Measurements from ENCODE around the gene CCND3.

The CCND3 gene

DNA sequence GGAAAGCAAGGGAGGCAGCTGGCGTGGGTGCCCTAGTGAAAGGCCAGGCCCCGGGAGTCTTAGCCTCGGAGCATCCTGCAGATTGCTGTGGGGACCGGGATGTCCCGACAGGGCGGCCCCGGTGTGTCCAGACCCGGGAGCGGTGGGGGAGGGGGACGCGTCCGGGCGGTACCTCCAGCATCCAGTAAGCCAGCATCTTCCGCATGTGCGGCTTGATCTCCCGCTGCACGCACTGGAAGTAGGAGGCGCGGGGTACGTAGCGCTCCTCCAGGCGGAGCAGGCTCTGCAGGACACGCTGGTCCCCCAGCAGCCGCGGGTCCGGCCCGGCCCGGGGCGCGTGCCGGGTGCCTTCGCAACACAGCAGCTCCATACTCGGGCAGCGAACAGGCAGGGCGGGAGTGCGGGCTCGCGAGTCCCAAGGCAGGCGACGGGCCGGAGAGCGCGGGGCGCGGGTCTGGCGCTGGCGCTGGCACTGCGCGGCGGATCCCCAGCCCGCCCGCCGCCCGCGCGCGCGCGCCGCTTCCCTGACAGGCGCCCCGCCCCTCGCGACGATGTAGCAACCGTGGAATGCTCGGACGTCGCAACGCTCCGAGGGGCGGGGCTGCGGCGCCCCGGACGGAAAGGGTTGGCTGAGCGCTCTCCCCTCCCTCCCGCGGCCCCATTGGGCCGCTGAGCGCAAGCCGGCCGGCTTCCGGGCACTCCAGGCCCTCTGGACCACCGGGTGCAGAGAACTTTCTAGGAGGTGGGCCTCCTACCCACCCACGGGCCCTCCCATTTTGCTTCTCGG lies at the start of gene CCND3:
Gene CCND3, minus strand, starts transcription at position 529 of the 787 bp plus-strand sequence. Its CDS starts 159 bp downstream, at position 370.
- DNase-seq: peak; percentile 83

DNA sequence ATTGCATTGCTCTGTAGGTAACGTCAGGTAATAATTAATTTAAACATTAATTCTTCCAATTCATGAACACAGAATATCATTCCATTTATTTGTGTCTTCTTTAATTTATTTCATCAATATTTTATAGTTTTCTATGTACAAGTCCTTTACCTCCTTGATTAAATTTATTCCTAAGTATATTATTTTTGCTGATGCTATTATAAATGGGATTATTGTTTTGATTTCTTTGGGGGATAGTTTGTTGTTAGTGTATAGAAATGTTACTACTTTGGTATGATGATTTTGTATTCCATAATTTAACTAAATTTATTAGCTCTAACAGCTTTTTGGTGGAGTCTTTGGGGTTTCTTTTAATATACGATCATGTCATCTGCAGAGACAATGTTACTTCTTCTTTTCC lies 44.7 kb upstream of the CCND3 start:
- no peak for DNase-seq

DNA sequence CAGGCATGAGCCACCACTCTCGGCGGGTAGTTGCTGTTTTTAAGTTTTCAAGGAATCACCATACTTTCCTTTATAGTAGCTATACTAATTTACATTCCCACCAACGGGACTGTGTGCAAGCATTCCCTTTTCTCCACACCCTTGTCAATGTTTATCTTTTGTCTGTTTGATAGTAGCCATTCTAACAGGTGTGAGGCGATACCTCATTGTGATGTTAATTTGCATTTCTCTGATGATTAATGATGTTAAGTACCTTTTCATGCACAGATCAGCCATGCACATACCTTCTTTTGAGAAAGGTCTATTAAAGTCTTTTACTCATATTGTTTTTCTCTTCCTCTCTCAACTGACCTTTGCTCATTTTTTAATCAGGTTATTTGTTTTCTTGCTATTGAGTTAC lies 43.0 kb upstream of the CCND3 start:
- DNase-seq: no peak

DNA sequence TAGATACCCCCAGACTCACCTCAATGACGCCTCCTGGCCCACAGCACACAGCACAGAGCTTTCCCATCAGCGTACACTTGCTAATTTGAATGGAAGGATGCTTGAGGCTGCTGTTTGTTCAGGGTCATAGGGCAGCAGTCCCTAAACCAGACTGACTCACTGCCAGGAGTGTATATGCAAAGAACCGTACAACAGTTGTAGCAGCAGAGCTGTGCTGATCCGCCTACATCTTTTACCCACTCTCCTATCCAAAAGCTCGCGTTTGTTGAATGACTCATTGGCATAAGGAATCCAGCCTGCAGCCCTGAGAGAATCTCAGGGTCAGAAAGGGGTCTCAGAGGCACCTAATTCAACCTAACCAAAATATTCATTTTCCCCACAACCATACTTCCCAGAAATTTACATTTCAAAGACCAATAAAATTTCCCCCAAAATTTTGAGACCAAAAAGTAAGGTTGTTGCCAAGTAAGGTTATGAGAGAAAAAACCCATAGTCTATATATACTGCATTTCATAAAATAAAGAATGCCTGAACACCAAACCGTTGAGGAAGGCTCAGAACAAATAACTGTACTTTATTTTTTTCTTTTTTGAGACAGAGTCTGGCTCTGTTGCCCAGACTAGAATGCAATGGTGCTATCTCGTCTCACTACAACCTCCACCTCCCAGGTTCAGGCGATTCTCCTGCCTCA lies 35.3 kb upstream of the CCND3 start:
- no peak for DNase-seq

DNA sequence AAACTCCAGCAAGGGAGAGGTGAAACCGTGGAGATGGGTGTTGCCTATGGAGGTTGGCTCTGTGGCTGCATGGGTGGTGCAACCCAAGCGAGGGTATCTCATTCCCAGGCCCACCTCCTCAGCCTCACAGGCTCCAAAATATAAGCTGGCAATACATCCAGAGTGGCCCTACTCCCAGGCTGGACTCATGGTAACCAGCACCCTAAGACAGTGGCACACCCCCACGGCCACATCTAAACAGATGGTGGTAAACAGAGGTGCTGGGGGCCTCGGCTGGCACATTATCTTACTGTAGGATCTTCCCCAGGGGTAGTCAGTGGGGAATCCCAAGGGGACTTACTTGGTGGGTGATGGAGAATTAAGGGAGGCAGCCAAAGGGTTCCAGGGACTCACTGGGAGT lies 33.7 kb upstream of the CCND3 start:
- DNase-seq: no peak

DNA sequence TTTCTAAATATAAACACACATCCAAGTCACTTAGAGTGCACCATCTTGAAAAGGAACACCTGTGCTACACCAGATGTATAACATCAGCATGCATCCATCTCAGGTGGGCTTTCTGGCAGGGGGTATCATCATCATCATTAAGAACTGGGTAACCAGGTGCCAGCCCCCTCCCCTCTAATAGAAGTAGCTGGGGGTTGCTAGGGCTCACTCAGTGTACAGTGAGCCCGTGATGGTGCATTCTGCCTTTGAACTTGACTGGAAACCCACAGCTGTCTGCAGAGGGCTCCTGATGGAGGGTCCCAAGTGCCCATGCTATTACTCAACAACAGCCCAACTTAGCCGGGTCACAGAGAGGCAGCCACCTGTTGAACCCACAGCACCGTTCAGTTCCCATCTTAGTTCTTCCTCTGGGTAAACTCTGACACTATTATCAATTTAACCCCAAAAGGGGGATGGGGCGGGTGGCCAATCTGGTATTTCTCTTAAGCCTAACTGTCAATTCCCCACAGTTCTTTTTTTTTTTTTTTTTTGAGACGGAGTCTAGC lies 32.7 kb upstream of the CCND3 start:
- DNase-seq: no peak

DNA sequence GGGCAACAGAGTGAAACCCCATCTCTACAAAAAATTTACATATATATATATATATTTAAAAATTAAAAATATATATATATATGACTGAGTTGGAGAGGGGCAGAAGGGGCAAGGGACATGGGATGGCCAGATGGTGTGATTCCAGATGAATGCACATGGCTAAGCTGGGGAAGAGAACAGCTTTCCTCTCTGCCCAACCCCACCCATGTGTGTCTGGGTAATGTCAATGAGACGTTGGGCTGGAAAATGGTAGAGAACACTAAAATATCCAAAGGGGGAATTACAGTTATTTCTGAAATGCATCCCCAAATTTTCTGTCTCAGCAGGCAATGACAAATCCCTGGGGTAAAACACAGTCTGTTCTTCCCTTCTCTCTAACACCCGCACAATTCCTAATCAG lies 31.2 kb upstream of the CCND3 start:
- DNase-seq: no peak

DNA sequence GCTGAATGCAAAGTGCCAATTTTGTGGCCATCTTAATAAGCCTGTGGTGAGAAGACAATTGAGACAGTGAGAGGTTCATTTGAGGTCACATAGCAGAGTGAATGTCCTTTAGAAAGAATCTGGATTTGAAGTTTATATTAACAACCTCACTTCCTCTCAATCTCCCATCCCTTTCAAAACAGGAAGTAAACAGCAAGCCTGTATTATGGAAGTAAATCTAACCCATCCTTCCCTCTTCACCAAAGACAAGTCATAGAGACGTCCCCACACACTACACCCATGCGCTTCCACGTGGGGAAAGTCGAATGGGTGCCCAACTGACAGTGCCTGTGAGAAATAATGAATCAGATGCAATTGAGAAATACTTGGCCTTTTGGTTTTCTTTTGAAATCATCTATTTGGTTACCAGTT lies 28.8 kb upstream of the CCND3 start:
- DNase-seq: peak; percentile 74

DNA sequence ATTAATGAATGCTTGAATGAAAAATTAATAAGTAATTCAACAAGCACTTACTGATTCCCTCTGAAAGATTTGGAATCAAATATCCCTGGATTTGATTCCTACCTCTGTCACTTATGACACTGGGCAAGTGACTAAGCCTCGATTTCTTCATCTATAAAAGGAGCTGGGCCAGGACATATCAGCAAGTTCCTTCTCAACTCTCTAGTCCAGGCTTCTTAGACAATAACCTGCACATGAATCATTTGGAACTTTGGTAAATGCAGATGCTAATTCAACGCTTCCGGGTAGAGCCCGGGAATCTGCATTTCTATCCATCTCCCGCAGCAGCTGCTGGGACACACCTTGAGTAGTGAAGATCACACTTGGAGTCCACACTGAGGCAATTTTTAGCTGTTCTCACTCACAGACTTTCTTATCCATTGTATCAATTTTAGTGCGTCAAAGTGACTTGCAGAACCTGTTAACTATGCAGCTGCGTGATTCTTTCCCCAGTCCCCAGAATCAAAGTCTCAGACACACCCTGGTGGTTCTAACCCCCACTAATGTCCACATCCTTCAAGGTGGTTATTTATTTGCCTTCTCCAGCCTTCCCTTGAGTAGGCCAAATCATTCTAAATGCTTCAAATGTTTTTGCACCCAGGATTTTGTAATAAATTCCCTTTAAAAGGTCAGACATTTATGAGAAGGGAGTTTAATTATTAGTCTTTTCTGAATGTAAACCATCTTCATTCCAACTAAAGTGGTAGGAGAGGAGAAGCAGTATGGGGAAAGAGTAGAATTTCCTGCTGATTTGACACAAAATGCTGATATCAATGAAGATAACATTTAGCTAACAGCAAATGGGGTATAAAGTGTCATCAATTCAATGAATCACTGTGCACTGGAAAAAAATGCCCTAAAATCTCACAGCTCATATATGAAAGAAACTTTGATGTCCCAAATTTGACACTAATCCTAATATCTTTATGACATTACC lies 26.0 kb upstream of the CCND3 start:
- DNase-seq: no peak

DNA sequence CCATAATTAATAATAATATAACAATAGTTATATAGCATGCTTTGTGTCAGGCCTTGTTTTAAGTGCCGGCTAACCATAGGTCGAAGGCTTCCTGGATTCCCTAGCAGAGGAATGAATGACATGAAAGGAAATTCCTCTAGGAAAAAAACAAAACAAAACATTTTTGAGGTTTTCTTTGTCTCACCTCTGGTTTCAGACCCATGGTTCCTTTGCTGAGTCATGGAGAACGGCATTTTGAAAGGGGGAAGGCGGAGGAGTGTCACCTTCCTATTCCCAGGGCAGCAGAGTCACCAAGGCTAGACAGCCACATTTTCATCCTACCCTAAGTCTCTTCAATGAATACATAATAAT lies 25.3 kb upstream of the CCND3 start:
- DNase-seq: no peak

DNA sequence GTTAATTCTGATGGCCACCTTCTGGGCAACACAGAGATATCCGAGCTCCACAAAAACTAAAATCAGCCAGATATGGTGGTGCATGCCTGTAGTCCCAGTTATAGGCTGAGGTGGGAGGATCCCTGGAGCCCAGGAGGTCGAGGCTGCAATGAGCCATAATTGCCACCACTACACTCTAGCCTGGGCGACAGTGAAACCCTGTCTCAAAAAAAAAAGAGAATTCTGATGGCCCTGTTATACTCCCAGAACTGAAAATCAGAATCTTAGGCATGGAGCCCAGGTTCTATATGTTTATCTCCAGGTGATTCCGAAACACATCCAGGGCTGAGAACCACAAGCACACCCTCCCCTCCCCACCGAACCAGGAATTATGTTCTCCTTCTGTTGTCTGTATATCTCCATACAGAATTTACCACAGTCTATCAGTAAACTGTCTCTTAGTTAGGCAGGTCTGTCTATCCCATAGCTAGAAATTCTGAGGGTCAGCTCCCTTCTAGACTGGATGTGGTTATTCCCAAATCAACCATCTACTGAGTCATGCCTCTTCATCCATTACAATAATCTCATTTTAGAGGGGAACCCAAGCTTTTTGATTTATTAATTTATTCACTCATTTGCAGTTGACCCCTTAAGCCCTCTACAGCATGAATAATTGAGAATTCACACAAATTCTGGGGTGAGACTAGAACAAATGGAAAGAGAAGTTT lies 24.8 kb upstream of the CCND3 start:
- DNase-seq: no peak

DNA sequence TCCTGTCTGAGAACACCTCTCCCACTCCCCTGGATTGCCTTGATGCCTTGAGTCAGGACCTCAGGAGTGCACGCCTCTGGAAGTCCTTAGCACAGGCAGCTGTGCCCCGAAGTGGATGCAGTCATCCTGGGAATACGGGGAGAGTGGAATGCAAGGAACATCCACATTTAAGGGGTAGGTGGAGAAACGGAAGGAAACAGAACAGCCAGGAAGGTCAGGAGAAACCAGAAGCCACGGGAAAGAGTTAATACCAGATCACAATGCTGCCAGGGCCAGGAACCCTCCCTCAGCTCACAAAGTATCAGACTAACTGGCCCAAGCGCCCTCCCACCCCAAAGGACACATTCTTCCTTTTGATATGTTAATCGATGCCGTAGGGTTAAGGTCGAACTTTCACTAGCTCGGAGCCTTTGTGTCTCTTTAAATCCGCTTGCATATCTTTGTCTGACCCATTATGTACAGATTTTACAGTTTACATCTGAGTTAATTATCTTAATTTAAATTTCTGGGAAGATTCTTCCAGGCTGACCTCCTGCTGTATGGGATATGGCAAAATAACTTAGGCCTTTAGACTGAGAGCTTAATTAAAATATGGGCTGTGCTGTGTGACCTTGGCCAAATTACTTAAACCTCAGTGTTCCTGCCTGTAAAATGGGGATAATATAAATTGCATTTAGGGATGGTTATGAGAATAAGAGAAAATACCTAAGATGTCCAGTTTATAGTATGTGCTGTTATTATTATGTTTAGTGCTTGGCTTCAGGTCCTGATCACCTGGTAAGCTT lies 24.0 kb upstream of the CCND3 start:
- no peak for DNase-seq

DNA sequence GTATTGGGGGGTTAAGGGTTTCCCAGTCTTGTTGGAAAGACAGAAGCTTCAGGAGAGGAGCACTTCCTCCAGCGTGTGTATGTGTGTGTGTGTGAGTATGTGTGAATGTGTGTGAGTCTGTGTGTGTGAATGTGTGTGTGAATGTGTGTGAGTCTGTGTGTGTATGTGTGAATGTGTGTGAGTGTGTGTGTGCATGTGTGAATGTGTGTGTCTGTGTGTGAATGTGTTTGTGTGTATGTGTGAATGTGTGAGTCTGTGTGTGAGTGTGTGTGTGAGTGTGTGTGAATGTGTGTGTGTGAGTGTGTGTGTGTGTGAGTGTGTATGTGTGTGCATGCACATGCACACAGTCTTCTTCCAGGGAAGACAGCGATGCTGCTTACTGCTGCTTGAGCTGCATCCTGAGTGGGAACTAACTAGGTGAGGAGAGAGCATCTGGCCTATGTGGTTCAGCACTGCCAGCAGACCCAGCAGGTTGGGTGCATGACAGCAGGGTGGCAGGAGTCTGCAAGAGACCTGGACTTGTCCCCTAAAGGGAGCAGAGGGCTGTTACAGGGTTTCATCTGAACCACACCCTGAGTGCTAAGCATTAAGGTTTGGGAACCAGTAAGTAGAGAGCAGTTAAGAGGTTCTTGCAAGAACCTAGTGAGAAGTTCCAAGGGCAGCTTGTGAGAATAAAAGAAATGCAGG lies 22.7 kb upstream of the CCND3 start:
- DNase-seq: no peak

DNA sequence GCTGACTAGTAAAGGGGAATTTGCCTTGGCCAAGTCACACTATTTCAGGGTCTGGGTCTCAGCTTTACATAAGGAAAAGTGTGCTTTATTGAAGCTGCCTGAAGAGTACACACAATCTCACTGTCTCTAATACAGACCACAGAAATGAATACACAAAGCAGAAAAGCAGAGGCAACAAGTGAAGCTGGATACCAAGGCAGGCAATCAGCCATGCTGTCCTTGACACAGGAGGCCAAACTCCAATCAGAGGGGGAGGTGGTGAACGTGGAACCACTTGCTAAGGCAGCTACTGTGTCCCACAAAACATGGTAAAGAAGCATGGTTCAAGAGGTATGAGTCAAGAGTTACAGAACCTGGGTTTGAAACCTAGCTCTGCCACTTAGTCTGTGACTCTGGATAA lies 21.8 kb upstream of the CCND3 start:
- DNase-seq: no peak

DNA sequence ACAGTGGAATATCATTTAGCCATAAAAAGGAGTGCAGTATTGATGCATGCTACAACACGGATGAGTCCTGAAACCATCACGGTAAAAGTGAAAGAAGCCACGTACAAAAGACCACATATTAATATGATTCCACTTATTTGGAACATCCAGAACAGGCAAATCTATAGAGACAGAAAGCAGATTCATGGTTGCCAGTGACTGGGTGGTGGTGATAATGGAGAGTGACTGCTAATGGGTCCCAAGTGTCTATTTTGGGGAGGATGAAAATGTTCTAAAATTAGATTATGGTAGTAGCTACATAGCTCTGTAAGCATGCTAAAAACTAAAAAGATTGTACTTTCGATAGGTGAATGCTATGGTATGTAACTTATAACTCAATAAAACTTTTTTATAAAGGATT lies 18.4 kb upstream of the CCND3 start:
- DNase-seq: no peak

DNA sequence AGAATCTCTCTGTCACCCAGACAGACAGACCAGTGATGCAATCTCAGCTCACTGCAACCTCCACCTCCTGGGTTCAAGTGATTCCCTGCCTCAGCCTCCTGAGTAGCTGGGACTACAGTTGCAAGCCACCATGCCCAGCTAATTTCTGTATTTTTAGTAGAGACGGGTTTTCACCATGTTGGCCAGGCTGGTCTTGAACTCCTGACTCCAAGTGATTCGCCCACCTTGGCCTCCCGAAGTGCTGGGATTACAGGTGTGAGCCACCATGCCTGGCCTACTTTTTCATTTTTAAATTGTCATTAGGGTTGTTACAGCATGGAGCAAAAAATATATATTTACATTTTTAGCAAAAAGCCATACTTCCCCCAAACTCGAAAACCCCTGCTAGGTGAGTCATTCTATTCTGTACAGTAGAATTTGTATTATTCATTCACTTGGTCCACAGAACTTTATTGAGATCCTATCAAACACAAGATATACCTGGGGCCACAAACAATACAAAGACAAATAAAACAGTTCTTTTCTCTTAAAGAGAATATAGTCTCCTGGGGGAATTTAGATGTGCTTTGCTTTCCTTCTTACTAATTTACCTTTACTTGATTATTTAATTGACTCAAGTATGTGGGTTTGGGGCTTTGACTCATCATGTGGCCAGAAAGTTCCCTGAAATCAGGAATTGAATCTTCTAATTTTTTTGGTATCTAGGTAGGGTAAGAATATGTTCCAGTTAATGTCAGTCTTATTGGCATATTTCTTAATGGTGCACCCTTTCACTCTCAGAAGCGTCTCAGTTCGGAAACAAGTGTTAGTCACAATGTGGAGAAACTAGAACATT lies 16.6 kb upstream of the CCND3 start:
- no peak for DNase-seq

DNA sequence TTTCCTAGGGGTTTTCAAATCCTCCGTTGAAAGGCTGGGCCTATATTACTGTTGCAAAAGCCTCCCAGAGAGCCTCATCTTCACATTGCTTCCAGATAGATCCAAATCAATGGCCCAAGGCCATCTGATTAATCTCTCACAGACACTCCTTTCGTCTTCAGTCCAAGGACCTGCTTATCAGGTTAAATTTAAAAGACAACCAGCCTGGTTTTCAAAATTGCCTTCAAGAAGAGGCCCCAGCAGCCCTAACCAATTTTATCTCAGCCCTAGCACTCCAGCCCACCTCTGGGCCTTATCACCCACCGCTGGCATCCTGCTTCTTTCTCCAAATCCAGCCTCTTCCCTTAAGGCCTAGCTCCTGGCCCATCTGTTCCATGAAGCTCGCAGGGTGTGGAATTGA lies 15.5 kb upstream of the CCND3 start:
- DNase-seq: no peak

DNA sequence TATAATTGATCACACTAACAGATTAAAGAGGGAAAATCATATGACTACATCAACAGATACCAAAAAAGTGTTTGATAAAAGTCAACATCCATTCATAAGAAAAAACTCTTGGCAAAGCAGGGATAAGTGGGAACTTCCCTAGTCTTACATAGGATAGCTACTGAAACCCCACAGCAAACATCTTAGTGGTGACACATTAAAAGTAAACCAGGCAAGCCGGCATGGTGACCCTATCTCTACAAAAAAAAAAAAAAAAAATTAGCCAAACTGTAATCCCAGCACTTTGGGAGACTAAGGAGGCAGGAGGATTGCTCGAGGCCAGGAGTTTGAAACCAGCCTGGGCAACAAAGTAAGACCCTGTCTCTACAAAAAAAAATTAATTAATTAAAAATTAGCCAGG lies 13.8 kb upstream of the CCND3 start:
- DNase-seq: no peak

DNA sequence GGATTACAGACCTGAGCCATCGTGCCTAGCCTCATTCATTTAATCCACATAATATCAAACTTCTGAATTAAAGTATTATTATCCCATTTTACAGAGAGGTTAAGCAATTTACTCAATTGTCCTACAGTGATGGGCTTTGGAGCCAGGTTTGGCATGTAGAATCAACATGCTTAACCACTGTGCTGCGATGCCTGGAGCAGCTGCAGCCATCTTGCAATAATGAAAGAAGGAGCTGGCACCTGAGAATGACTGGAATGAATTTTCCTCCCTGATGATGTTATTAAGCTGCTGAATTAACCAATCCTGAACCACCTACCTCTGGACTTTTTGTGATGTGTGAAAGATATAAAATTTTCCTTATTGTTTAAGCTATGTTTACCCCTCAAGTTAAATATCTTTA lies 13.1 kb upstream of the CCND3 start:
- DNase-seq: no peak

DNA sequence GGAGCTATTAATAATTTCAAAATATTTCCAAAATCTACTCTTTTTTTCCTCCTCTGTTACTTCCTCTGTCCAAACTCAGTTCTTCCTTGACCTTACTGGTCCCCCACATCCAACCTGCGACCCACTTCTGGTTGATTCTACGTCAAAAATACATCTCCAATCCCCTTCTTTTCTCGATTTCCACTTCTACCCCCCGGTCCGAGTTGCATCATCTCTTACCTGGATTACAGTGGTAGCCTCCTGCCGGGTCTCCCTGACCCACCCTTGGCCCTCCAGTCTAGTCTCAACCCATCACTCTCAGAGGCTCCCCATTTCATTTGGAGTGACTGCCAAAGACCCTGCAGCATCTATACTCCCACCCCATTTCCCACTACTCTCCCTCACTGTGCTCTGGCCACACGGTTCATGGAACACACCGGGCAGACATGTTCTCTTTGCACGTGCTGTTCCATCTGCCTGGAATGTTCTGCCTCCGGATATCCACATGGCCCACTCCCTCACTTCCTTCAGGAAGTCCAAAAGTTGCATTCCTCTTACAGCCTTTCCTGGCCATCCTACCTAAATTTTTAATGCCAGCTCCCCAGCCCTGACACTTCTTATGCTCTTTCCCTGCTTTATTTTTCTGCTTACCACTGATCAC lies 6.1 kb upstream of the CCND3 start:
- DNase-seq: no peak

All from CD4-positive, alpha-beta T cell treated with Interleukin-15 for 1 hour (primary cell).